ACC112 (cell line): ENCODE results near the gene PDCL3.

Experiments used
- H2AFZ ChIP-seq: fragments of 200-600 bp; sonication (generic); one replicate; pipeline ENCODE4 v1.6.0; 2017; ENCODE audit warnings: antibody characterized with exemption, low read length; ENCODE audit not compliant: unreplicated experiment
- H3K27ac ChIP-seq: fragments of 200-600 bp; sonication (generic); 2 replicates; pipeline ENCODE4 v1.5.1; 2014; ENCODE audit warnings: low read depth, mild to moderate bottlenecking, antibody characterized with exemption, low read length, moderate library complexity
- H3K27me3 ChIP-seq: fragments of 200-600 bp; sonication (generic); 2 replicates; pipeline ENCODE4 v1.6.1; 2014; ENCODE audit warnings: mild to moderate bottlenecking, antibody characterized with exemption, low read length, moderate library complexity, mixed read lengths; ENCODE audit not compliant: insufficient read depth
- H3K36me3 ChIP-seq: fragments of 200-600 bp; sonication (generic); 2 replicates; pipeline ENCODE4 v1.6.1; 2016; ENCODE audit warnings: mild to moderate bottlenecking, antibody characterized with exemption, low read length, moderate library complexity, mixed read lengths; ENCODE audit not compliant: insufficient read depth
- H3K4me1 ChIP-seq: fragments of 200-600 bp; sonication (generic); one replicate; pipeline ENCODE4 v1.6.1; 2016; ENCODE audit warnings: low read length, mixed read lengths; ENCODE audit not compliant: insufficient read depth, unreplicated experiment, control insufficient read depth
- H3K4me3 ChIP-seq: fragments of 200-600 bp; sonication (generic); 2 replicates; pipeline ENCODE4 v1.5.1; 2014; ENCODE audit warnings: mild to moderate bottlenecking, low read depth, low read length
- H3K79me2 ChIP-seq: fragments of 200-600 bp; sonication (generic); one replicate; pipeline ENCODE4 v1.6.0; 2016; ENCODE audit warnings: low read length; ENCODE audit not compliant: control insufficient read depth, unreplicated experiment, insufficient read depth

The PDCL3 gene

DNA sequence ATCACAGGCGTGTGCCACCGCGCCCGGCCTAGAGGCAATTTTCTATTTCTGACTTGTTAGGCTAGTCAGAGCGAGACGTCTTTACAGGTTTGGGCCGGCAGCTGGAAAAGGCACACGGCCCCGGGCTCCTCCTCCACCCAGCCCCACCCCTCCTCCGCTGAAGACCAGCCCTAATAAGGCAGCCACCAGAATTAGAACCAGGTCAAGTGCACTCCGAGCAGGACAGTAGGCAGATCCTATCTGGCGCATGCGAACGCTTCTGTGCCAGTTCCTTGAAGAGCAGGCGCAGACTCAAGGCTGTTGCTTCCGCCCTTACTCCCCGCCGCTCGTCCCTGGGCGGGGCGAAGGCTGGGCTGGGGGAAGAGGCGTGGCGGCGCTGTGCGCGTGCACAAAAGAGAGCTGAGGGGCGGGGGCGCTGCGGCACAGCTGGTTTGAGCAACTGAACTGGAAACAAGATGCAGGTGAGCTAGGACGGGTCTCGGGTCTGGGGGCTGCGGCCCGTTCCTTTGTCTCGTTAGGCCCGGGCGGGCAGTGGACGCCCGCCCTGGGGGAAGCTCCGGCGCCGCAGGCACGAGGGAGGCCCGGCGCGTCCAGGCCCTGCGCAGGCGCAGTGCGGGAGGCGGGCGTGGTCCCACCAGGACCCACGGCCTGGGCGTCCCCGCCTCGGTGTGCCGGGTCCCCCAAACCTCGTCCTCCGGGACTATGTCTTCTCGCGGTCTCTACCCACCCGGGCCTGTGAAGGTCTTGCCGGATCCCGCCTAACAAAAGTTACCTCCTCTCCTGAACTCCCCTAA, at the start of gene PDCL3:
TSS of gene PDCL3 (plus strand) at position 381 of the 794 bp plus-strand sequence. CDS start at position 456, 75 bp downstream.
- H3K27me3 ChIP-seq, result no peaks in the 10 kb centered on the region

DNA sequence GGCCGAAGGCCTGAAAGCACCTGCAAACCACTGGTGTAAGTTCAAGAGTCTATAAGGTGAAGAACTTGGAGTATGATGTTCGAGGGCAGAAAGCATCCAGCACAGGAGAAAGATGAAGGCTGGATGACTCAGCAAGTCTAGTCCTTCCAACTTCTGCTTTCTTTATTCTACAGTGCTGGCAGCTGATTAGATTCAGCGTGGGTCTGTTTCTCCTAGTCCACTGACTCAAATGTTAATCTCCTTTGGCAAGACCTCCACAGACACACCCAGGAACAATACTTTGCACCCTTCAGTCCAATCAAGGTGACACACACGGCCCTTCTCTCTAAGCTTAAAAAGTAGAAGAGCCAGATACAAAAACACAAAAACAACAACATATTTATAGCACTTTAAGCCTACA, 49.1 kb upstream of the PDCL3 start:
- Histone ChIP-seq H3K4me3 (no peak overlapping the region), H3K27me3 (peaks cover 35% of the 10 kb centered on the region), H3K4me1 (no peaks in the 10 kb centered on the region), H3K27ac (no peak overlapping the region), H3K36me3 (no peaks in the 10 kb centered on the region), H2AFZ (no peak overlapping the region), H3K79me2 (no peaks in the 10 kb centered on the region)

More for the DNA sequence above, at the start of gene PDCL3:
- Histone ChIP-seq H3K27ac (peak within 1 kb of the TSS; percentile 73), H2AFZ (peak within 1 kb of the TSS; percentile 98), H3K4me1 (peaks cover 11% of the 10 kb centered on the region), H3K36me3 (no peaks in the 10 kb centered on the region), H3K79me2 (no peaks in the 10 kb centered on the region), H3K4me3 (peak within 1 kb of the TSS; percentile 99)

DNA sequence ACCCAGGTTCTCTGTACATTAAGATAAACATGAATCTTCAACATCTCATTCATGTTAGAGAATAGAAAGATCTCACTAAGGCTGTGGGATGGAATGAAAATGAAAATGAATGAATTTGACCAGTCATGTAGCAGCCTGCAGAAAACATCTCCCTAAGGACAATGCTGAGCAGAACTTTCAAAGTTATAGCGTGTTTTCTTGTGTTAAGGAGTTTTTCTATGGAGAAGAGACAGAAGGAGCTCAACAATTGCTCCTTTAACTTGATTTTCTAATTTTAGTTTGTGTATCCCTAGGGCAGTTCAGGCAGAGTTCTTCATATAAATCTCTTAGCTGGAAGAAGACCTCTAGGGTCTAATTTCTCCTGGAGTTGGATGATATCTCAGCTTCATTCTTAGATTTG, 45.2 kb upstream of the PDCL3 start:
- H3K27ac ChIP-seq, result no peak overlapping the region
- peaks cover 31% of the 10 kb centered on the region for H3K27me3 ChIP-seq
- no peak overlapping the region for H2AFZ ChIP-seq
- H3K4me1 ChIP-seq, result no peaks in the 10 kb centered on the region
- H3K79me2 ChIP-seq, result no peaks in the 10 kb centered on the region
- no peaks in the 10 kb centered on the region for H3K36me3 ChIP-seq
- no peak overlapping the region for H3K4me3 ChIP-seq

DNA sequence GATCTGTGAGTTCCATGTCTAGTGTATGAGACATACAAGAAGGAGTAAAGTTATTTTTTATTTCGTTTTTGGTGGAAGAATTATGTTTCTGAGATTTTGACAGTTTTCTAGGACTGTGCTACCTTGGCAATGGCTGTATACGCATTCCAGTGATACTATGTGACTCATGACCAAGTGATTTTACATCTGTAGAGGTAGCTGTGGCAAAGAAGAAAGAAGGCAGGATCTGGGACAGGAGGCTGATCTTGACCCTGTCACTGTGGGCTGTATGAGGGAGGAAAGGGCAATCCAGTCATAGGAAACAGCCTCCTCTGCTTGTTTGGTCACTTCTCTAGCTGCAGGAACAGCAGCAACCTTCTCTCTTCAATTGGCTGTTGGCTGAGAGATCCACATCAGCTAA, 44.0 kb upstream of the PDCL3 start:
- Histone ChIP-seq H3K27me3 (peaks cover 31% of the 10 kb centered on the region), H3K27ac (no peak overlapping the region), H2AFZ (no peak overlapping the region), H3K4me1 (no peaks in the 10 kb centered on the region), H3K4me3 (no peak overlapping the region), H3K36me3 (no peaks in the 10 kb centered on the region), H3K79me2 (no peaks in the 10 kb centered on the region)

DNA sequence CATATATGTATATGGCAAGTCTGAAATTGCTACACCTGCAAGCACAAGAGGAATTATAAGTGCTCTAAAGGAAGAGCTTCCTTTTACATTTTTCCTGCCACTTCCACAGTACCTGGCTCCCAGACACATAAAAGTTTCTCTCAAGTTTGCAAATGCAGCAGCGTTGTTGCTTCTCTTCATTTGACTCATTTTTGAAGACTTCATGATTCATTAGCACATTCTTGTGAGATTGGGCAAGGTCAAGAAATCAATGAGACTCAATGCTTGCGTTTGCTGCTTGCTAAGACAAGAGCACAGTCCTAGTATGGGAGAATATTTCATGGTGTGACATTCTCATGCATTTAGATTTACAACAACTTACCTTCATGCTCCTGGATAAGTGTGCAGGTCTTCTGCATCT, 42.6 kb upstream of the PDCL3 start:
- H3K79me2 ChIP-seq, result no peaks in the 10 kb centered on the region
- no peak overlapping the region for H3K27ac ChIP-seq
- no peaks in the 10 kb centered on the region for H3K4me1 ChIP-seq
- H2AFZ ChIP-seq, result no peak overlapping the region
- H3K36me3 ChIP-seq, result no peaks in the 10 kb centered on the region
- peaks cover 31% of the 10 kb centered on the region for H3K27me3 ChIP-seq
- no peak overlapping the region for H3K4me3 ChIP-seq

DNA sequence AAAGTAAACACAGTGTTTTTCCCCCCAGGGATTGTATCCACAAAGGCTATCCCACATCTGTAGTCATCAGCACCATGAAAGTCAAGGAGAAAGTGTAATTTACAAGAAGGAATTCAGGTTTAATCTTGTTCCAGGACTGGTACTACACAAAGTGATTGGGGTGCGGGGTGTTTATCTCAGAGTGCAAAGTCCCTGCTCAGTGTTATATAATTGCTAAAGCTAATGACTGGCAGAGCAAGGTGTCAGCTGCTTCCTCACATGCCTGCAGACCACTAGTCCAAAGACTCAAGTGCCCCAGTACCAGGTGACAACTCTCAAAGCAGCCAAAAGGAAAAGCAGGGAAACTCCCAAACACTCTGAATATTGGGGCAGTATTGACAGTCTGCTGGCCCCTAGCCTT, 40.4 kb upstream of the PDCL3 start:
- H3K4me1 ChIP-seq, result no peaks in the 10 kb centered on the region
- peaks cover 22% of the 10 kb centered on the region for H3K27me3 ChIP-seq
- no peak overlapping the region for H3K4me3 ChIP-seq
- no peak overlapping the region for H3K27ac ChIP-seq
- H3K36me3 ChIP-seq, result no peaks in the 10 kb centered on the region
- no peaks in the 10 kb centered on the region for H3K79me2 ChIP-seq
- H2AFZ ChIP-seq, result no peak overlapping the region

DNA sequence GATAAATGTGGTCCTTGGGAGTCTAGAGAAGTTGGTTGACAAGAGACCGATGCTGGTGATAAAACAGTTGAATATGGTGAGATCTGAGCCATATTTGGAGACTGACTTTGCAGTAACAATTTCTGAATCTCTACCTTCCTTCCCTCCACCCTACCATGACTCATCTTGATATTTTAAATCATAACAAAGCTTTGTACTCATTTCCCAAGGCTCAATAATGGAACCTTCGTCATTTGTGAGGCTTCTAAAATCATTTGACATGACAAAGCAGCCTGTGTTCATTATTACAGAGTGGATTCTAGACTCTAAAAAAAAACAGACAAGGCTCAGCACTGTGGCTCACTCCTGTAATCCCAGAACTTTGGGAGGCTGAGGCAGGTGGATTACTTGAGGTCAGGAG, 38.5 kb upstream of the PDCL3 start:
- no peak overlapping the region for H3K27ac ChIP-seq
- peaks cover 20% of the 10 kb centered on the region; the same call in 1 of the 2 replicates for H3K27me3 ChIP-seq

DNA sequence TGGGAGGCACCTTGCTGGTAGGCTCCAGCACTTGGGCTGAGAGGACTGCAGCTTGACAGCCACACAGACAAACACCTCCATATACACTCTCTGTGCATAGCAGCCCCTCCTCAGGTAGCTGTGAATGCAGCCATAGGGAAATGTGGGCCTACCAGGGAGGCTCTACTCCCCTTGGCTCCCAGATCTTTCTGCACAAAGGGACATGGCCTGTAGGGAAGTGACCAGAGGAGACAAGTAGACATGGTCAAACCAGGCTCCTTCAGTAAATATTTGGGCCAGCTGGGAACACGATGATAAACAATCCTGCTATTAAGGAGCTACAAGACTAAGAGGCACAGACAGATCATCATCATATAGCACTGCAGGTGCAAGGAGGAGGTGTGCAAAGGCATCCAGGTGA, 35.9 kb upstream of the PDCL3 start:
- H2AFZ ChIP-seq, result no peak overlapping the region

More for the DNA sequence above, 38.5 kb upstream of the PDCL3 start:
- Histone ChIP-seq H2AFZ (no peak overlapping the region), H3K36me3 (no peaks in the 10 kb centered on the region), H3K4me3 (no peak overlapping the region), H3K79me2 (no peaks in the 10 kb centered on the region), H3K4me1 (no peaks in the 10 kb centered on the region)

DNA sequence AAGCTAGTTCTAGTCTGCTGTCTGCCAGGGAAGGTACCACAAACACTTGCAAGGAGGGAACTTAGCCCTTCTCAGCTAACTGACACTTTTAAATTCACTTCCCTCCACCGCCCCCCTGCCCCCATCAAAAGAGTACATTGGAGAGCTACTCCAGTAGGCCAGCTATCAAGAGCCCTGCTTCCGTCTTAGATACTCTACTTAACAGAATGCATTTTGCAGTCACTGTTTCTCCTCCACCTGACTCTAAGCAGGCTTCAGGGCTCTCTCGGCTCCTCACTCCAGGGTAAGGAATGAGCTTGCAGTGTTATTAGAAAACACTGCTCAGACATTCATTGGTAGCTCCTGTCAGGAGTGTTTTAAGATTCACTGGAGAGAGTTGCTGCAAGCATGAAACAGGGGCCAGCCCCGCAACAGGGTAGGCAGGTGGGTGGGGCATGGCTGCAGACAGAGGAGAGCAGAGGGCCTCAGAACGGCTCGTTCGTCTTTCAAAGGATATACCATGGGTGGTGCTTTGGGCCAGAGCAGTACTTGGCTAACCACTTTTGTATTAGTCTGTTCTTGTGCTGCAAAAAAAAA, 35.3 kb upstream of the PDCL3 start:
- H3K27me3 ChIP-seq, result peaks cover 14% of the 10 kb centered on the region; the same call in 1 of the 2 replicates
- no peak overlapping the region for H2AFZ ChIP-seq
- H3K4me1 ChIP-seq, result no peaks in the 10 kb centered on the region
- H3K27ac ChIP-seq, result no peak overlapping the region
- no peaks in the 10 kb centered on the region for H3K36me3 ChIP-seq
- no peaks in the 10 kb centered on the region for H3K79me2 ChIP-seq
- no peak overlapping the region for H3K4me3 ChIP-seq

More for the DNA sequence above, 35.9 kb upstream of the PDCL3 start:
- Histone ChIP-seq H3K36me3 (no peaks in the 10 kb centered on the region), H3K27ac (no peak overlapping the region), H3K79me2 (no peaks in the 10 kb centered on the region), H3K27me3 (peaks cover 14% of the 10 kb centered on the region; the same call in 1 of the 2 replicates), H3K4me3 (no peak overlapping the region), H3K4me1 (no peaks in the 10 kb centered on the region)

DNA sequence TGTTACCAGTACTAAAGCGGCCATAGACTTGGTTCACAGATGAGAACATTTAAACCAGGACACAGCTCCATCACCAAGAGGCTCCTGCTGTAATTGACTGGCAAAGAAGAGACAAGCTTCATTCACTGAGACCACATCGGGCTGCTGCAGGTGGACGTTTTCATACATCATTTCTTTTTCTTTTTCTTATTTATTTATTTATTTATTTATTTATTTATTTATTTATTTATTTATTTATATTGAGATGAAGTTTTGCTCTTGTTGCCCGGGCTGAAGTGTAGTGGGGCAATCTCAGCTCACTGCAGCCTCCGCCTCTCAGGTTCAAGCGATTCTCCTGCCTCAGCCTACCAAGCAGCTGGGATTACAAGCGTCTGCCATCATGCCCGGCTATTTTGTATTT, 33.6 kb upstream of the PDCL3 start:
- no peaks in the 10 kb centered on the region for H3K36me3 ChIP-seq
- H3K27me3 ChIP-seq, result peaks cover 22% of the 10 kb centered on the region
- H3K4me1 ChIP-seq, result no peaks in the 10 kb centered on the region
- no peak overlapping the region for H2AFZ ChIP-seq
- no peak overlapping the region for H3K4me3 ChIP-seq
- no peaks in the 10 kb centered on the region for H3K79me2 ChIP-seq
- no peak overlapping the region for H3K27ac ChIP-seq

DNA sequence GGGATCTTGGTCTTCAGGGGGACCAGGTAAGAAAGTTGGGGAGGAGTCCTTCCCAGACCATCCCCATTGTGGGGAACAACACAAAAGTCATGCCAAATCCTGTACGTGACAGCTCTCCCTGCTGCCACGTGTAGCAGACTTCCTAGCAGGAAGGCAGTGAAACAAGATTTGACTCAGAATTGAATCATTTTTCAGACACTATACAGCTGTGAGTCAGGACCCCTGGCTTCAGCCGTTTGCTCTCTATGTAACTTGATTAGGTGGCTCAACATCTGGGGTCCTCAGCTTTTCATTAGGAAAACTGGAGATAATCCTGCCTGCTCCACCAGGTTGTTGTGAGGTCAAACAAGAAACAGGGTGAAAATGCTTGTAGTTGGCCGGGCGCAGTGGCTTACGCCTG, 32.9 kb upstream of the PDCL3 start:
- Histone ChIP-seq H3K79me2 (no peaks in the 10 kb centered on the region), H3K36me3 (no peaks in the 10 kb centered on the region), H3K4me1 (no peaks in the 10 kb centered on the region), H3K4me3 (no peak overlapping the region), H3K27me3 (peaks cover 27% of the 10 kb centered on the region), H3K27ac (no peak overlapping the region), H2AFZ (no peak overlapping the region)
